ENCODE measurements around the gene SETD4.

- no peak for TF ChIP-seq EP300 (IDR thresholded peaks at IDR 0.05; ENCODE audit: borderline replicate concordance)
- TF ChIP-seq TAF1 (IDR thresholded peaks at IDR 0.05; ENCODE audit: low read depth): no peak
- TF ChIP-seq YY1 (IDR thresholded peaks at IDR 0.05; ENCODE audit: low read depth): no peak
- TF ChIP-seq CREB1 (IDR thresholded peaks at IDR 0.05; ENCODE audit: low read depth): no peak
- TF ChIP-seq RAD21 (IDR thresholded peaks at IDR 0.05; ENCODE audit: low read depth): no peak
- TF ChIP-seq REST (IDR thresholded peaks at IDR 0.05; ENCODE audit: low read depth): no peak
- TF ChIP-seq MAX (IDR thresholded peaks at IDR 0.05): no peak
- no peak for TF ChIP-seq FOXM1 (IDR thresholded peaks at IDR 0.05; ENCODE audit: borderline replicate concordance, low read depth)
- TF ChIP-seq CEBPB (IDR thresholded peaks at IDR 0.05): no peak
- TF ChIP-seq EGR1 (IDR thresholded peaks at IDR 0.05): no peak
- no peak for TF ChIP-seq TCF12 (IDR thresholded peaks at IDR 0.05; ENCODE audit: low read depth)
Observed at GRCh38 chr21:36038701-36039497, 21.4 kb downstream of the SETD4 start.

Measured in Ishikawa (cell line).